DND-41 (cell line): ENCODE measurements around the gene PDXDC1.
"Not testable (repeated sequence)": the region's sequence is repeated elsewhere in the genome, so short reads cannot be mapped to it uniquely, and the experiment has no call there.

Source experiments
- EZH2 ChIP-seq: IDR thresholded peaks from 3 replicates; pipeline ENCODE4 v1.6.1; 2012; ENCODE audit warnings: borderline replicate concordance, low read depth, mild to moderate bottlenecking, moderate library complexity, low read length, inconsistent platforms; ENCODE audit not compliant: severe bottlenecking
- TF ChIP-seq, protein P1 (sequence below): IDR thresholded peaks from 2 replicates; pipeline ENCODE4 v1.5.1; 2012; ENCODE audit warnings: borderline replicate concordance, low read length, moderate library complexity, mild to moderate bottlenecking; ENCODE audit not compliant: poor library complexity, severe bottlenecking; ENCODE audit errors: extremely low read depth

DNA sequence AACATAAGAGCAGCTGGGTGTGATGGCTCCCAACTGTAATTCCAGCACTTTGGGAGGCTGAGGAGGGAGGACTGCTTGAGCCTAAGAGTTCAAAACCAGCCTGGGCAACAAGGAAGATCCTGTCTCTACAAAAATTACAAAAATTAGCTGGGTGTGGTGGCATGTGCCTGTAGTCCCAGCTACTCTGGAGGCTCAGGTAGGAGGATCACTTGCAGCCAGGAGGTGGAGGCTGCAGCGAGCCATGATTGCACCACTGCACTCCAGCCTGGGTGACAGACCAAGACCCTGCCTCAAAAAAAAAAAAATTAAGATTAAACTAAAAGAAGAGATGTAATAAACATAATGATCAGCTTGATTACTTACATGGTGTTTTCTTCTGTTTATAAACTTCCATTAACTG lies 75.6 kb downstream of the PDXDC1 start:
- TF ChIP-seq, protein P1, sequence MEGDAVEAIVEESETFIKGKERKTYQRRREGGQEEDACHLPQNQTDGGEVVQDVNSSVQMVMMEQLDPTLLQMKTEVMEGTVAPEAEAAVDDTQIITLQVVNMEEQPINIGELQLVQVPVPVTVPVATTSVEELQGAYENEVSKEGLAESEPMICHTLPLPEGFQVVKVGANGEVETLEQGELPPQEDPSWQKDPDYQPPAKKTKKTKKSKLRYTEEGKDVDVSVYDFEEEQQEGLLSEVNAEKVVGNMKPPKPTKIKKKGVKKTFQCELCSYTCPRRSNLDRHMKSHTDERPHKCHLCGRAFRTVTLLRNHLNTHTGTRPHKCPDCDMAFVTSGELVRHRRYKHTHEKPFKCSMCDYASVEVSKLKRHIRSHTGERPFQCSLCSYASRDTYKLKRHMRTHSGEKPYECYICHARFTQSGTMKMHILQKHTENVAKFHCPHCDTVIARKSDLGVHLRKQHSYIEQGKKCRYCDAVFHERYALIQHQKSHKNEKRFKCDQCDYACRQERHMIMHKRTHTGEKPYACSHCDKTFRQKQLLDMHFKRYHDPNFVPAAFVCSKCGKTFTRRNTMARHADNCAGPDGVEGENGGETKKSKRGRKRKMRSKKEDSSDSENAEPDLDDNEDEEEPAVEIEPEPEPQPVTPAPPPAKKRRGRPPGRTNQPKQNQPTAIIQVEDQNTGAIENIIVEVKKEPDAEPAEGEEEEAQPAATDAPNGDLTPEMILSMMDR, result not testable (repeated sequence)
- TF ChIP-seq EZH2, result not testable (repeated sequence)
